K562 (cell line): ENCODE data around the gene BCL3. TPM values are rescaled to one million over a fixed set of nuclear protein-coding genes. Genes with fewer than 3 reads are reported as not detected.

ENCODE experiments used
- CCNT2 ChIP-seq: IDR thresholded peaks from 2 replicates; pipeline ENCODE4 v1.6.1; 2011; ENCODE audit warnings: borderline replicate concordance, low read depth, mild to moderate bottlenecking, moderate library complexity, mixed read lengths, low read length; ENCODE audit not compliant: insufficient read length; ENCODE audit errors: extremely low read depth
- CTBP1 ChIP-seq: fragments of 450-650 bp; IDR thresholded peaks from 2 replicates; pipeline ENCODE4 v1.6.1; 2016; ENCODE audit warnings: borderline replicate concordance
- HCFC1 ChIP-seq: IDR thresholded peaks from 2 replicates; pipeline ENCODE4 v1.6.1; 2012; ENCODE audit warnings: low read depth, low read length, improper control_type of control experiment
- HMGN3 ChIP-seq: IDR thresholded peaks from 2 replicates; pipeline ENCODE4 v1.6.1; 2011; ENCODE audit warnings: borderline replicate concordance, low read depth, mild to moderate bottlenecking, mixed read lengths, low read length; ENCODE audit not compliant: insufficient read length; ENCODE audit errors: extremely low read depth
- SMAD2 ChIP-seq: fragments of 150-350 bp; IDR thresholded peaks from 2 replicates; pipeline ENCODE4 v1.6.1; 2014; ENCODE audit warnings: low read depth, mild to moderate bottlenecking, low read length
- SMARCE1 ChIP-seq: fragments of 450-650 bp; IDR thresholded peaks from 2 replicates; pipeline ENCODE4 v1.7.1; 2016; ENCODE audit warnings: mild to moderate bottlenecking
- SRSF9 ChIP-seq: fragments of 200-400 bp; formaldehyde crosslinking; IDR thresholded peaks from 2 replicates; pipeline ENCODE4 v1.6.1; 2017; ENCODE audit warnings: low read depth, low read length, borderline replicate concordance
- TFAP4 ChIP-seq: sonication (generic); formaldehyde crosslinking; IDR thresholded peaks from 2 replicates; pipeline ENCODE4 v1.8.0; 2022; ENCODE audit warnings: missing genetic modification reagents, mild to moderate bottlenecking, moderate library complexity, borderline replicate concordance
- ZBTB40 ChIP-seq, 2 experiments: fragments of 450-650 bp in 1 of 2; sonication (generic) in 1 of 2; formaldehyde crosslinking in 1 of 2; IDR thresholded peaks; 2 replicates each; pipeline versions ENCODE4 v1.7.1 to v1.9.0; 2016 to 2022; ENCODE audit warnings: inconsistent platforms in 1 of 2, mild to moderate bottlenecking in 1 of 2, missing genetic modification reagents in 1 of 2
- polyA plus RNA-seq, 8 experiments: library from polyadenylated mRNA; depleted of rRNA in 4 of 8; stranded (reverse) in 5 of 8; unstranded in 3 of 8; fragments of >200 nt; fragmentation: Nextera tagmentation in 2 of 8; fragmentation: Illumina TruSeq in 1 of 8; extraction: Ambion mirVana in 2 of 8; extraction: Trizol in 1 of 8; gene quantifications; 2 replicates each; pipeline versions ENCODE4 v1.2.1 to v1.2.3, GENCODE V29; 2011 to 2014; ENCODE audit warnings: inconsistent platforms in 1 of 8, missing spikeins in 1 of 8
- total RNA-seq, 7 experiments: library from RNA; depleted of rRNA in 6 of 7; stranded (reverse); fragments of >200 nt in 6 of 7; fragmentation: Illumina TruSeq in 2 of 7; extraction: Trizol in 2 of 7; gene quantifications; 2 replicates each; pipeline versions ENCODE4 v1.2.1 to v1.2.3, GENCODE V29; 2011 to 2021; ENCODE audit warnings: low replicate concordance in 1 of 7

The BCL3 gene
- total and polyA plus RNA-seq, 9 of the 15 experiments (the other 6 are each of a cell fraction or from before 2014, with no cell fraction given) = 0.03 to 2.4 (median 0.50) TPM; not detected in 1

- TF ChIP-seq ZBTB40 (IDR thresholded peaks at IDR 0.05) (peak; percentile 50; the same call in 1 of the 2 replicates), ZBTB40 (CRISPR knock-in tag; IDR thresholded peaks at IDR 0.05) (no peak), SMARCE1 (no peak; the same call in 1 of the 2 replicates), CCNT2 (peak; percentile 40), SRSF9 (no peak), TFAP4 (CRISPR knock-in tag) (peak; percentile 79), HCFC1 (0 out of 2 replicates have a peak, but pooled peaks have one; percentile 3), HMGN3 (peak; percentile 75), CTBP1 (0 out of 2 replicates have a peak, but pooled peaks have one; percentile 16), SMAD2 (no peak)
Measured at GRCh38 chr19:44753932-44754749, 5.6 kb downstream of the BCL3 start (continued).
